Prostate gland (tissue), 2 donors: ENCODE data around the gene CFAP92. TPM values are rescaled to one million over a fixed set of nuclear protein-coding genes. Genes with fewer than 3 reads are reported as not detected.

Source experiments
- DNase-seq: peaks from one replicate; pipeline ENCODE4 v3.0.0-alpha.2; 2019; ENCODE audit warnings: low spot score
- H3K27ac ChIP-seq, 2 donors: fragments of 200-600 bp; sonication (generic); 2 replicates each; pipeline ENCODE4 v1.5.1; 2017 to 2019
- H3K27me3 ChIP-seq: fragments of 200-600 bp; sonication (generic); replicated peaks from 2 replicates; pipeline ENCODE4 v1.5.1; 2019; ENCODE audit not compliant: insufficient read depth
- H3K36me3 ChIP-seq, 2 donors: fragments of 200-600 bp; sonication (generic); 1 replicate in 1 of 2; 2 replicates in 1 of 2; pipeline versions ENCODE4 v1.5.1 to v1.8.1; 2017 to 2019
- H3K4me1 ChIP-seq: fragments of 200-600 bp; sonication (generic); replicated peaks from 2 replicates; pipeline ENCODE4 v1.5.1; 2019
- H3K4me3 ChIP-seq, 2 donors: fragments of 200-600 bp; sonication (generic); 2 replicates each; pipeline ENCODE4 v1.5.1; 2017 to 2019
- H3K9me3 ChIP-seq: fragments of 200-600 bp; sonication (generic); 2 replicates; pipeline ENCODE4 v1.5.1; 2017
- POLR2A ChIP-seq: fragments of 450-650 bp; IDR thresholded peaks from one replicate; pipeline ENCODE4 v1.6.1; 2016; ENCODE audit warnings: antibody characterized with exemption, mild to moderate bottlenecking
- POLR2AphosphoS5 ChIP-seq: sonication (generic); formaldehyde crosslinking; IDR thresholded peaks from one replicate; pipeline ENCODE4 v1.6.1; 2017; ENCODE audit warnings: antibody characterized with exemption
- WGBS: methylation state at CpG from one replicate; pipeline ENCODE4 v1.1.5; 2018; 5-methylcytosine and 5-hydroxymethylcytosine counted together
- intact Hi-C: fragments of 100-400 bp; cut with DNase I; formaldehyde crosslinking; loops from one replicate; pipeline ENCODE4 v1.14.2; 2022
- total RNA-seq, 2 donors: library from RNA; depleted of rRNA; stranded (reverse); fragments of >200 nt; gene quantifications; one replicate each; pipeline ENCODE4 v1.1.0, GENCODE V29; 2016
- TF ChIP-seq, protein P1 (sequence below), 4 experiments: fragments of 200-600 bp in 2 of 4; fragments of 450-650 bp in 2 of 4; sonication (generic) in 2 of 4; IDR thresholded peaks; 1 replicate in 3 of 4; 2 replicates in 1 of 4; pipeline ENCODE4 v1.5.1; 2016 to 2019; ENCODE audit warnings: antibody characterized with exemption in 4 of 4, mild to moderate bottlenecking in 2 of 4, moderate library complexity in 2 of 4

The CFAP92 gene
- total RNA-seq, 2 donors from 2014 or later: 1.7 to 4.3 TPM

DNA sequence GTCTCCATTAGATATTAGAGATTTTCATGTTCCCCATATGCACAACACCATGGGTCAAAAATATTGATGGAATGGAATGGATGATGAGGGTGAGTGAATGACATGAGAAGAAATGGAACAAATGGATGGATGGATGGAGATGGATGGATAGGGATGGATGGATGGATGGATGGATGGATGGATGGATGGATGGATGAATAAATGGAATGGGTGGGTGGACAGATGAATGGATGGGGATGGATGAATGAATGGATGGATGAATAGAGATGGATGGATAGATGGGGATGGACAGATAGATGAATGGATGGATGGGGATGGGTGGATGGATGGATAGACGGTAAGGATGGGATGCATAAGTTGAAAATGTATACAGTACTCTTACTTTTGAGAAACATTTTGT is 18.6 kb downstream of the CFAP92 start:
- H3K4me3 ChIP-seq: no peak overlapping the region
- H3K36me3 ChIP-seq: no peaks in the 10 kb centered on the region
- no peaks in the 10 kb centered on the region for H3K27me3 ChIP-seq
- no peak for DNase-seq
- peaks cover 2% of the 10 kb centered on the region for H3K4me1 ChIP-seq
- whole genome bisulfite sequencing: 95% methylated on average over 1 of the region's 1 CpG
- intact Hi-C loops: loop anchor here (10.0 kb wide), 2 partner anchors 80 to 110 kb away; no protein-coding TSS in a partner anchor
- H3K27ac ChIP-seq: no peak overlapping the region
- TF ChIP-seq, protein P1, sequence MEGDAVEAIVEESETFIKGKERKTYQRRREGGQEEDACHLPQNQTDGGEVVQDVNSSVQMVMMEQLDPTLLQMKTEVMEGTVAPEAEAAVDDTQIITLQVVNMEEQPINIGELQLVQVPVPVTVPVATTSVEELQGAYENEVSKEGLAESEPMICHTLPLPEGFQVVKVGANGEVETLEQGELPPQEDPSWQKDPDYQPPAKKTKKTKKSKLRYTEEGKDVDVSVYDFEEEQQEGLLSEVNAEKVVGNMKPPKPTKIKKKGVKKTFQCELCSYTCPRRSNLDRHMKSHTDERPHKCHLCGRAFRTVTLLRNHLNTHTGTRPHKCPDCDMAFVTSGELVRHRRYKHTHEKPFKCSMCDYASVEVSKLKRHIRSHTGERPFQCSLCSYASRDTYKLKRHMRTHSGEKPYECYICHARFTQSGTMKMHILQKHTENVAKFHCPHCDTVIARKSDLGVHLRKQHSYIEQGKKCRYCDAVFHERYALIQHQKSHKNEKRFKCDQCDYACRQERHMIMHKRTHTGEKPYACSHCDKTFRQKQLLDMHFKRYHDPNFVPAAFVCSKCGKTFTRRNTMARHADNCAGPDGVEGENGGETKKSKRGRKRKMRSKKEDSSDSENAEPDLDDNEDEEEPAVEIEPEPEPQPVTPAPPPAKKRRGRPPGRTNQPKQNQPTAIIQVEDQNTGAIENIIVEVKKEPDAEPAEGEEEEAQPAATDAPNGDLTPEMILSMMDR (IDR thresholded peaks at IDR 0.05): no peak
- TF ChIP-seq POLR2AphosphoS5 (no peak), POLR2A (no peak)
- no peaks in the 10 kb centered on the region for H3K9me3 ChIP-seq

DNA sequence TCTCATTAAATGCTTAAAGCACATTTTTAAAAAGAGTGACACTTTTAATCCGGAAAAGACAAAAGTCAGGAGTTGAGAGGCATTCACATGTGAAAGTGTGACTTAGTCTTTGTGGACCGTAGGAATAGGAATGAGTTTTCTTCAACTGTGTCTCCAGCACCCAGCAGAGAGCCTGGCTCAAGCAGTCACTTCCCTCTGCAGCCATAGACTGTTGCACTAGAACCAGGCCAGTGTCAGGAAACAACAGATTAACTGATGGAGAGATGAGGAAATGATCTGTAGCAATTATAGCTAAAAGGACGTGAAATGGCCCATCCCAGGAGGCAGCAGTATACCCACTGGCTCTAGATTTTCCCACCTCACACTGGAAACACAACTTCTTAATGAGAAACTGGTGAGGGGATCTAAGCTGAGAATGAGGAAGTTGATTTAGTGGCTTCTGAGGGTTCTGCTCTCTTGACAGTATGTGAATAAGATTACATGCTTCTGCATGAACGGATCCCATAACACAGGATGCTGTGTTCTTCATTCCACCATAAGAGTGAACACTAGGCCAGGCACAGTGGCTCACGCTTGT is 19.8 kb downstream of the CFAP92 start:
- Histone ChIP-seq H3K9me3 (no peaks in the 10 kb centered on the region), H3K27ac (no peak overlapping the region), H3K4me1 (peaks cover 2% of the 10 kb centered on the region), H3K4me3 (no peak overlapping the region), H3K36me3 (no peaks in the 10 kb centered on the region), H3K27me3 (no peaks in the 10 kb centered on the region)
- no peak for DNase-seq
- 82% methylated on average over 5 of the region's 5 CpGs for WGBS
- intact Hi-C loops: loop anchor here (5.0 to 10.0 kb wide), 3 partner anchors 81 to 273 kb away; partner anchors contain the start of gene COPG1
- TF ChIP-seq POLR2A: no peak
- TF ChIP-seq POLR2AphosphoS5: no peak

DNA sequence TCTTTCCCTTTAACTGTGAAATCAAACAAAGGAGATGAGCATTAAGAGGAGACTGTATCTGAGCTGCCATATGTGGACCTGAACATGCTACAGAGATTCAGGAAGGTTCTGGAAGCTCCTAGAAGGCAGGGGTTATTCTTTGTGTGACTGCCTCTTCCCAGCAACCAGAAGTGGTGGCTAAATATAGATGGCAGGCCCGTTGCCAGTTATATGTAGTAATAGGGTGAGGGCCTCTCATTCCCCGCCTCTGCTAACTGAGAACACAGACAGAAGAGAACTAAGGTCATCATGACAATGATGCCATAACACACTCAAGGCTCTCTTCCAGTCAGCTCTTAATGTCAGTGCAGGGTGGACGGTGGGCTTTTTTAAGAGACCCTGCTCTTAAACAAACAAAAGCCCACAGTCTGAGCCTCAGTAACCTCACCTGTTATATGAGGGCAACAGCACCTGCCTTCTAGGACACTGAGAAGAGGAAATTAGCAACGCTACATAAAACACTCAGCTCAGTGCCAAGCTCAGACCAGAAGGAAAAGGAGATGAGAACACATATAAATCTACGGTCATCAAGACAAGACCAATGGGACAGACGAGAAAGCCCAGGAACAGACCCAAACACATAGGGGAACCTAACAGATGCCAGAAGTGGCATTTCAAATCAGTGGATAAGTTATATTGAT is 22.3 kb downstream of the CFAP92 start:
- Histone ChIP-seq H3K27ac (no peak overlapping the region), H3K27me3 (no peaks in the 10 kb centered on the region), H3K36me3 (no peaks in the 10 kb centered on the region), H3K4me1 (peaks cover 2% of the 10 kb centered on the region), H3K9me3 (no peaks in the 10 kb centered on the region), H3K4me3 (no peak overlapping the region)
- TF ChIP-seq, protein P1 (IDR thresholded peaks at IDR 0.05): no peak
- TF ChIP-seq POLR2AphosphoS5: peak; percentile 8
- intact Hi-C loops: loop anchor here (5.0 to 10.0 kb wide), 3 partner anchors 83 to 276 kb away; partner anchors contain the start of gene COPG1
- no peak for DNase-seq
- 67% methylated on average over 6 of the region's 6 CpGs for WGBS

DNA sequence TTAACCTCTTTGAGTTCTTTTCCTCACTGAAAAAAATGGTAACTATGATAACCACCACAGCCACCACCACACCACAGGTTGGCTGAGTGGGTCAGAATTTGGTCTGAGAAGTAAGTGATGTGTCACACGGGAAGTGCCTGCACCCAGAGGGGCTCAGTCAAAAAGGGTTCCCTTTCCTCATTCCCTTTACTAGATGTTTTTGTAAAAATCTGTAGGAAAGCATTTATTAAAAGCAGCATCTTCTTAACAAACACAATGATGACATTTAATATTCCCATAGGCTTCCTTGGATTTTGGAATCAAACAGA is 23.2 kb downstream of the CFAP92 start:
- Histone ChIP-seq H3K4me1 (peaks cover 2% of the 10 kb centered on the region), H3K4me3 (no peak overlapping the region), H3K27me3 (no peaks in the 10 kb centered on the region), H3K9me3 (no peaks in the 10 kb centered on the region), H3K27ac (no peak overlapping the region), H3K36me3 (no peaks in the 10 kb centered on the region)
- TF ChIP-seq, protein P1 (IDR thresholded peaks at IDR 0.05): no peak
- no peak for TF ChIP-seq POLR2AphosphoS5
- TF ChIP-seq POLR2A: no peak
- WGBS: 79% methylated on average over 1 of the region's 1 CpG
- intact Hi-C loops: loop anchor here (5.0 to 10.0 kb wide), 3 partner anchors 84 to 277 kb away; partner anchors contain the start of gene COPG1
- DNase-seq: no peak

DNA sequence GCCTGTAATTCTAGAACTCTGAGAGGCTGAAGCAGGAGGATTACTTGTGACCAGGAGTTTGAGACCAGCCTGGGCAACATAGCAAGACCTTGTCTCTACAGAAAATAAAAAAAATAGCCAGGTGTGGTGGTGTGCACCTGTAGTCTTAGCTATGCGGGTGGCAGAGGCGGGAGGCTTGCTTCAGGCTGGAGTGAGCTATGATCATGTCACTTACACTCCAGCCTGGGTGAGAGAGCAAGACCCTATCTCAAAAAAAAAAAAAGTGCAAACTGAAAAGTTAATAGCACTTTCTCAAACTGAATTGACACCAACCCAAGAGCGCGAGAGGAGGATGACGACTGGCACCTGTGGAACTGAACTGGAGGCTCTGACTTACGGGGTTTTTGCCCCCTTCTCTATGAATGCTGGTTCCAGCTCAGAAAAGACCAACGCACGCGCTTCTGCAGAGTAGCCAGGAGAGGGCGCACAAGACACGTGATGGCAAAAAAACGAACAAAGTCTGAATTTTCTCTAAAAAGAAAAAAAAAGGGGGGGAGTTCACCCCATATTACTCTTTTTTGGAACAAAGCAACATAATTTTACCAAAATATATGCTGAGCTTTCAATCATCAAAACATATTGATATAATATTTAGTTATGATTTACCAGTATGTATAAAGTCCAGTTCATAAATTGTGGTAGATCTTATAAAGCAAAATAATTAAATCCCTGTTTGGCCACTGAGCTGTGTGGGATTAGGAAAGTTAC is 23.7 kb downstream of the CFAP92 start:
- H3K4me3 ChIP-seq: no peak overlapping the region
- H3K4me1 ChIP-seq: peaks cover 2% of the 10 kb centered on the region
- no peaks in the 10 kb centered on the region for H3K27me3 ChIP-seq
- no peak for DNase-seq
- peak; percentile 32 for TF ChIP-seq POLR2AphosphoS5
- no peak for TF ChIP-seq POLR2A
- TF ChIP-seq, protein P1 (IDR thresholded peaks at IDR 0.05): peak; percentile 75 to 83 (median 76)
- intact Hi-C loops: loop anchor here (5.0 to 10.0 kb wide), 3 partner anchors 85 to 277 kb away; partner anchors contain the start of gene COPG1
- H3K36me3 ChIP-seq: no peaks in the 10 kb centered on the region
- WGBS: 13% methylated on average over 12 of the region's 12 CpGs
- H3K27ac ChIP-seq: no peak overlapping the region
- no peaks in the 10 kb centered on the region for H3K9me3 ChIP-seq
